Measurements from ENCODE around the gene SEC22C. TPM values are rescaled to one million over a fixed set of nuclear protein-coding genes. Genes with fewer than 3 reads are reported as not detected.
"Not testable (repeated sequence)": the region's sequence is repeated elsewhere in the genome, so short reads cannot be mapped to it uniquely, and the experiment has no call there.

Gene SEC22C, protein sequence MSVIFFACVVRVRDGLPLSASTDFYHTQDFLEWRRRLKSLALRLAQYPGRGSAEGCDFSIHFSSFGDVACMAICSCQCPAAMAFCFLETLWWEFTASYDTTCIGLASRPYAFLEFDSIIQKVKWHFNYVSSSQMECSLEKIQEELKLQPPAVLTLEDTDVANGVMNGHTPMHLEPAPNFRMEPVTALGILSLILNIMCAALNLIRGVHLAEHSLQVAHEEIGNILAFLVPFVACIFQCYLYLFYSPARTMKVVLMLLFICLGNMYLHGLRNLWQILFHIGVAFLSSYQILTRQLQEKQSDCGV
- total RNA-seq: 82.0 and 89.5 TPM in 2 replicates

DNA sequence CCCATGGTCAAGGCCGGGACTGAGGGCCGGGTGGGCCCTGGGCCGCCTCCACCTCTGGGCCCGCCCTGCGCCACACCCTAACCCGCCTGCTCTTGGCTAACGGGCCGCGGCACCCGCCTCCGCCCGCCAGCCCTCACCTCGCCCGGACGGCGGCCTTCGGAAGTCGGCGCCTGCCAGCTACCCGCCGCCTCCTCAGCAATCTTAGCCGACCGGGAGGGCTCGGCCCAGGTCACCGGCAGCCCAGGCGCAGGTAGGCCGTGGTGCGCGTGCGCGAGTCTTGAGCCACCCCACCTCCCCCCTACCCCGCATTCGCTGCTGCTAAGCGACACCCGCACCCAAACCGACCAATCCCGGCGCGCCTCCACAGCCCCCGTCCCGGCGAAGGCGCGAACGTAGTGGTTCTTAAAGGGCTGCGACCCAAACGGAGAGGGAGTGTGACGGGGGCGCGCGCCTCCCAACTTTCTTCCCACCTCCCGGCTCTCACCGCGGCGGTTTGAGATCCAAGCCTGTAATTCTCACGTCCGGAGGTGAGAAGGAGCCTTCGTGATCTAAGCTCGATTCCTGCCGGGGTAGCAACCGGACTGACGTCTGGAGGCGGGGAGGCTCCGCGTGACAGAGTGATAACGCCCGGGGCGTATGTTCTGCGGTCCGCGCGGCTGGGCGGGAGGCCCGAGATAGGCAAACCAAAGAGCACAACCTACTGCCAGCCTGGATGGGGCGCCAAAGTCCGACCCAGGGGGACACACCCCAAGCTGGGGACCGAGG, at the start of gene SEC22C:
Gene SEC22C, minus strand, starts transcription at position 259 of the 765 bp plus-strand sequence. CDS start 12,921 bp downstream, outside the sequence.
- peak; percentile 72 to 95 for DNase-seq (ENCODE audit: low read depth in 2 of 2)

DNA sequence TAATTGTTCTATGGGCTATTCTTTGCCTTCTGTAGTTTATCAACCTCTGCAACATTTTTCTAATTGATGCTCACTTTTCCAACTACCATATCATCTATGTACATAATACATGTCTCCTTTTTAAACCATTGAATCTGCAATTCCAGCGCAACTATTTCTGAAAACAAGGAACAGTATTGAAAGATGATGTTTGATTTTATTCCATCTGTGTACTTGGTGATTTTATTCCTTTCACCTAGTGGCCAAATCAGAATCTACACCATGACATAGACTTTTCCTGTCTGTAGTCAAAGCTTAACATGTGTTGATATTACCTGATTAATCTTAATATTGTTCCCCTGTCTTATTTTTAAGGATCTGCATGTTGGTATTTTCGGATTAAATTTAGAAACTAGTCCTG, 31.7 kb upstream of the SEC22C start:
- peak; percentile 36 to 38 for DNase-seq (ENCODE audit: low read depth in 2 of 2)

DNA sequence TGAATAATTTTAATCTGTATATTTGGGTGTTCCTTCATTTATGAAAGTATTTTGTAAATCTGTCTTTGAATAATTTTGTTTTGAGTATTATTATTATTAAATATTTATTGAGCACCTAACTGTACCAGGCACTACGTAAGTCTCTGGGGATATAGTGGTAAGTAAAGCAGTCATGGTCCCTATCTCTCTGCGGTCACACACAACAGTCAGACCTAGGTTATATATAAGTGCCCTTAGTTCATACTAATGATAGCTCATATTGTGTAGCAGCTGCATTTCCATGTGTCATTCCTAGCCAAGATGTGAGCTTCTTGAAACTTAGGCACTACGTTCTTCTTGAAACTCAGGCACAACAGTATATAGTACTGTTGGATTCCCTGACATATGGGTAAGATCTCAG, 31.2 kb upstream of the SEC22C start:
- DNase-seq (ENCODE audit: low read depth in 2 of 2): no peak

DNA sequence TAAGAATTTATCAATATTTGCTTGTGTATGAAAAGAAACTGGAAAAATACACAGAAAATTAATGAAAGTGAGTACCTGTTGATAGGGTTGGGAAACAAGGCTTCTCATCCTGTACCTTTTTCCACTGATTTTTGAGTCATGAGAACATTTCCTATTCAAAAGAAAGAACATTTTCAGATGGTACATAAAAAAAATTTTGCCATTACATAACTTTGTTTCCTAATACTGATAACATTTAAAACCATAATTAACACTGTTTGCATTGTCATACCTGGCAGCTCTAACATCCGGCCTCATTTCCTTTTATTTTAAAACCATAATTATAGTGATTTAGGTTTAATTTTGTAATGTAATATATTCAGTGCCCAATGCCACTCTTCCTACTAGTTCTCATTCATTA, 30.4 kb upstream of the SEC22C start:
- DNase-seq (ENCODE audit: low read depth in 2 of 2): peak in 1 of 2 donors; percentile 51

DNA sequence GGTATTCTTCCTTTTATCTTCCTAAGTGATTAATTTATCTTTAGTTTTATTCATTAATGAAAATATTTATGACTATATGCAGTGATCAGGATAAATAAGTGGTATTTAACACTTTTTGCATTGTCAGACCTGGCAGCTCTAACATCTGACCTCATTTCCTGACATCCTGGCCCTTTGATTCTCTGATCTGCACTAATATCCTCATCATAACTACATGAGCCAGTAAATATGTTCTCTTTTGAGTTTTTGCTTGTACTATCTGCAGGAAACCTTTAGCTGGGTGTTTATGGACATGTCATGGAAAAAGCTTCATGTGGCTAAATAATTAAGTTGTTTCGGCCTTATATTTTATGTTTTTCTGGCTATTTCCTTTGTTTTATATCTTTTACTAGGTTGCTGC, 29.2 kb upstream of the SEC22C start:
- DNase-seq (ENCODE audit: low read depth in 2 of 2): peak; percentile 70 to 85

DNA sequence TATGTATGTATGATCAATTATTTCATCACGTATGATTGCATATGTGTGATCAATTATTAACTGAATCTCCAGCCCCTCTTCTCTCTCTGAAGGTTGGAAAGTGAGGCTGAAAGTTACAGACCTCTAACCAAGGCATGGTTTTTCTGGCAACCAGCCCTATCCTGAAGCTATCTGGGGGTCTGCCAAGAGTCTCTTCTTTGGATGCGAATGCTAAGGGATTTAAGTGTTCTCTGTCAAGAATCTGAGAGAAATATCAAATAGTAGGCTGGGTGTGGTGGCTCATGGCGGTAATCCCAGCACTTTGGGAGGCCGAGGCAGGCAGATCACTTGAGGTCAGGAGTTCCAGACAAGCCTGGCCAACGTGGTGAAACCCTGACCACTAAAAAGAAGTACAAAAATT, 26.8 kb upstream of the SEC22C start:
- no peak for DNase-seq (ENCODE audit: low read depth in 2 of 2)

DNA sequence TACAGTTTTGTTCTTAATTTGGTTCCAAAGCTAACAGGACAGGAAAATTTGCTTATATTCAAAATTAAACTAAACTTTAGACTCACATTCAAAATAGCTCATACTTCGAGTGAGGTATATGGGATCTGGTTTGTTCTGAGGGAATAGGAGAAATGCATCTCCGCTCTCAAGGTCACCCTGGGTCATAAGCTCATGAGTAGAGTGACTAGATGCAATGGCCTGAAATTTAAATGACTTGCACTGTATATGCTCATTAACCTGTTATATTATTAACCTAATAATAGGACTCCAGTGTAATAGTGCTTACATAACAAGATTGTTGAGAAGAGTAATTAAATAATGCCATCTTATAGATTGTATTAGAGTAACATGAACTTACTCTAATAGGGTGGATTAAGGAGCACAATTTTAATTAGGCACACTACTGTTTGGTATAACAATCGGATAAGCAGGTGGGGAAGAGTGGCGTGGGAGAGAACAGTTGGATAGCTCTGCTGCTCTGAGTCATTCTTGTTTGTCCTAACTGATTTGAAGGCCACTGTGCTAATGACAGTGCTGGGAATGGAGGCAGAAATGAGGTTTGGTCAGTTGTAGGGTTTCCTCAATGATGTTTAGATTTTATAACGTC, 23.9 kb upstream of the SEC22C start:
- DNase-seq (ENCODE audit: low read depth in 2 of 2): peak; percentile 55 to 82

DNA sequence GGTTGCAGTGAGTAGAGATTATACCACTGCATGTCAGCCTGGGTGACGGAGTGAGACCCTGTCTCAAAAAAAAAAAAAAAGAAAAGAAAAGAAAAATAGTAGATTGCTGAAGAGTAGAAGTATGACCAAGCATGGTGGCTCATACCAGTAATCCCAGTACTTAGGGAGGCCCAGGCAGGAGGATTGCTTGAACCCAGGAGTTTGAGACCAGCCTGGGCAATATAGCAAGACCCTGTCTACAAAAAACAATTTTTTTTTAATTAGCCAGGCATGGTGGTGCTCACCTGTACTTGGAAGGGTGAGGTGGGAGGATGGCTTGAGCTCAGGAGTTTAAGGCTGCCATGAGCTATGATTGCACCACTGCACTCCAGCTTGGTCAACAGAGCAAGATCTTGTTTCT, 21.2 kb upstream of the SEC22C start:
- DNase-seq (ENCODE audit: low read depth in 2 of 2): no peak

DNA sequence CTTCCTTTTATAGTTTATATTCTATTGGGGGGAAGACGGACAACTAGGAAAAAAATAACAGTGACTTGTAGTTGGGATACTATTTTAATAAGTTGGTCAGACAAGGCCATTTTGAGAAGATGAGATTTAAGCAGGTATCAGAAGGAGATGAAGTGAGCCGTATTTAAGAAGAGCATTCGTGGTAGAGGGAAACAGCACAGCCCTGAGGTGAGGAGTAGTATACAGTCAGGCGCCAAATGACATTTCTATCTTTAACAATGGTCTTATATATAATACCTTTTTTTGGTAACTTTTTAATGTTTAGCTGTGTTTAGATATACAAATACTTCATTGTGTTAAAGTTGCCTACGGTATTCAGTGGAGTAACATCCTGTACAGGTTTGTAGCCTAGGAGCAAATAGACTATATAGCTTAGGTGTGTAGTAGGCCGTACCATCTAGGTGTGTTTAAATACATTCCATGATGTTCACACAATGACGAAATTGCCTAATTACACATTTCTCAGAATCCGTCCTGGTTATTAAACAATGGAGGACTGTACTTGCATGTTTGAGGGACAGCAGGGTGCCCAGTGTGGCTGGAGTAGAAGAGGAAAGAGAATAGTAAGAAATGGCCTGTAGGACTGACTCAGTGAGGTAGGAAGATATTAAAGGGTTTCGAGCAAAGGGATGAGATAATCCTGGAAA, 20.3 kb upstream of the SEC22C start:
- peak in 1 of 2 donors; percentile 51 for DNase-seq (ENCODE audit: low read depth in 2 of 2)

DNA sequence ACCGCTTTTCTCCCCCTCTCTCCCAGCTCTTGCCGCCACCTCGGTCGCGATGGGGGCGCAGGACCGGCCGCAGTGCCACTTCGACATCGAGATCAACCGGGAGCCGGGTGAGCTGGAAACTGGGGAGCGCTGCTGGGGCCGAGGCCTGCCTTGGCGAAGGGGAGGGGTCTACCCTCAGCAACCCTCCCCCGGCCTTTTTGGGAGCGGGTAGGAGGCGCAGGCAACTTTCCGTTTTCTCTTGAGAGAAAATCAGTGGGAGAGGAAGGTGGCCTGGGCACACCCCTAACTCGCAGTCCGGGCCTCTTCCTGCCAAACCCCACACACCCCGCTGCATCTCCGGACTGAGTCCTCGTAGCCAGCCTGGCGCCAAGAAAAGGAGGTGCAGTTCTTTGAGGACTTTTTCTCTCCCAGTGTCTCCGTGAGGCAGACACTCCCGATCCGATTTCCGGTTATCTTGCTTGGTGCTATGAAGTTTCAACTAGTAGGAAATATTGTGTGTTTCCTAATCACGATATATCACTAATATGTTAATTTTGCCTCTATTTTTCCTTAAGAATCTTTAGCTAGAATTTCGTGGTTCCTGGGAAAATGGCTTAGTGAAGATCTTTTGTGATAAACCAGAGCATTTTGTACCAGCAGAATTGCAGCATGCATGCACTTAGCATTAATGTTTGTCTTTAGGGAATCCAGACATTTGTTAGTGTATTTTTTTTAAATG, 19.4 kb upstream of the SEC22C start:
- peak in 1 of 2 donors; percentile 68 for DNase-seq (ENCODE audit: low read depth in 2 of 2)

DNA sequence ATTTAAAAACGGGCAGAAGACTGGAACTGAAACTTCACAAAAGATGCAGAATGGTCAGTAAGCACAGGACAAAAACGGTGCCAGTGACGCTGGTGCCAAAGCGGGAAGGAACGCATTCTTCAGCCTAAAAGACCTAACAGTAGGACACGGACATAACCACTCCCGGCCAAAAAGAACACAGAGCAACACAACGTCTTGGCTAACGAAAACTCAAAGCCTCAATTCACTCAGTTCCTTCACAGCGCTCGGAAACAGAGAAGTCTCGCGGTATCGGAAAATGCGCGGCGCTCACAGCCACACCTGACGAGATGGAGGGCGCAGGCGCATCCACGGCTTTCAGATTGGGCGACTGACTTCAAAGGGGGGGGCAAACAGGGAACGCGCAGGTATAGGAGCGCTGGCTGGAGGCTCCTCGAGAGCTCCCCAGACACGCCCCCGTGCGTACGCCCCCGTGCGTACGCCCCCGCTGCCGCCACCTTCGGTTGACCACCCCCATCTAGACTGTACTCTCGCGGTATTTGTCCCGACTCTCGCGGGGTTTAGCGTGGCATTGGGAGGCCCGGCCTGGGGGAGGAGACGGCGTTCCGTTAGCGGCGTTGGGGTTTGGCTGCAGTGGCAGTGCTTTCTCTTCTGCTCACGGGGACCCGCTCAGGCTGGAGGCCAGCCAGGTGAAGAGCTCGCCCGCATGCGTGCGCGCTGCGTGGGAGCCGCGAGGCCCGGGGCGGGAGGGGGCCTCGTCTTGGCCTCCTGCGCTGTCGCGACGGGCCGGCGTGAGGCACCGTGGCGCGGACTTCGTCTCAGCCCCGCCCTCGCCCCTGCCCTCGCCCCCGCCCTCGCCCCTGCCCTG, 18.6 kb upstream of the SEC22C start, which contains the start of gene NKTR:
Gene NKTR, plus strand, starts transcription at position 576 of the 847 bp plus-strand sequence. CDS start 321 bp downstream, outside the sequence.
- DNase-seq (ENCODE audit: low read depth in 2 of 2): peak; percentile 98 to 99

DNA sequence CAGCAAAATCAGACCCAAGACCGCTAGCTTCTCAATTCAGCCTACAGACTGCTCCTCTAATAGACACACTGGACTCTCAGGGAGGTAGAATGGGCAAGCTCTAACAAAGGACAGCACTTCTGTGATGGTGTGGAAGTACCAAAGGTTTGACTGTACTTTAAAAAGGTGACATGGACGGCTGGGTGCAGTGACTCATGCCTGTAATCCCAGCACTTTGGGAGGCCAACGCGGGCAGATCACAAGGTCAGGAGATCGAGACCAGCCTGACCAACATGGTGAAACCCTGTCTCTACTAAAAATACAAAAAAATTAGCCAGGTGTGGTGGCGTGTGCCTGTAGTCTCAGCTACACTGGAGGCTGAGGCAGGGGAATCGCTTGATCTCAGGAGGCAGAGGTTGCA, 15.3 kb upstream of the SEC22C start:
- DNase-seq (ENCODE audit: low read depth in 2 of 2): not testable (repeated sequence)

DNA sequence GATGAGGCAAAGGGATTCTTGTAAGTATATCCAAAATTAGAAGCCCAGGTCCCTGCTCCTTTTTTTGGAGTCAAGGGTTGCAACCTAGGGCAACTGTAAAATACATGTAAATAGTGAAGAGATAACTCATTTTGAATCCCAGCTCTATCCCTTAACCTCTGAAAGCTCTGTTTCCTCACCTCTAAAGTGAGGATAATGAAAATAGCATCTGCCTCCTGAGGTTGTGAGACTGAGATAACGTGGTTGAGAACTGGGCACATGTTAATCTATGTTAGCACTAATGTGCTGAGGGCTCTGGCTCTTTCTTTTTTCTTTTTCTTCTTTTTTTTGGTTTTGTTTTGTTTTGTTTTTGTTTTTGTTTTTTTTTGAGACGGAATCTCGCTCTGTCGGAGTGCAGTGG, 13.9 kb upstream of the SEC22C start:
- DNase-seq (ENCODE audit: low read depth in 2 of 2): no peak

DNA sequence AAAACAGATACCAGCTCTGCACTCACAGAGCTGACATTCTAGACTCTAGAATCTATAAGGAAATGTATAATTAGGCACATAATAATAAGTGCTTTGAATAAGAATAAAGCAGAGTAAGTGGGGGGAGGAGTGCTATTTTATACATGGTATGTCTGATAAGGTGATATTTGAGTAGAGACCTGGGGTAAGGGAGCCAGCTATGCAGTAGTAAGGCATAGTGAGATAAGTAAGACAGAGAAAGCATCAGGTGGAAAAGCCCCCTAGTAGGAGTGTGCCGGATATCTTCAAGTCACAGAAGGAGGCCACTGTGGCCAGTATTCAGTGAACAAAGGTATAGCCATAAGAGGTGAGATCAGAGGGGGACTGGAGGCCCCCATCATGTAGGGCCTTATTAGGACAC, 11.9 kb upstream of the SEC22C start:
- no peak for DNase-seq (ENCODE audit: low read depth in 2 of 2)

DNA sequence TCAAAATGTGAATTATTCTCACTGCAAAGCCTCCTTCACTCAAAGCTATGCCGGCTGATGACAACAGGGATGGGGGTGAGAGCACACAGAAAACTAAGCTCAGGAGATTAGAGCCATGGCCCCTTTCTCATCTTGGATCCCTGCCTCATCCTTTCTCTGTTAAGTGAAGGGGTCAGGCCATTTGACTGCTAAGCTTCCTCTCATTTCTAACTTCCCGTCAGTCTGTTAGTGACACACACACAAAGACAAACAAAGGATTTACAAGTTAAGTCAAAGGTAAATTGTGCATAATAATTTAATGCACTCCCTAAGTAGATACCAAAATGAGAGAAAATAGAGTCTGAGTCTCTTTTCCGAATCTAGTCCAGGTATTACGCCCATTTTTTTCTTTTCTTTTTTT, 10.0 kb upstream of the SEC22C start:
- peak in 1 of 2 donors; percentile 61 for DNase-seq (ENCODE audit: low read depth in 2 of 2)

DNA sequence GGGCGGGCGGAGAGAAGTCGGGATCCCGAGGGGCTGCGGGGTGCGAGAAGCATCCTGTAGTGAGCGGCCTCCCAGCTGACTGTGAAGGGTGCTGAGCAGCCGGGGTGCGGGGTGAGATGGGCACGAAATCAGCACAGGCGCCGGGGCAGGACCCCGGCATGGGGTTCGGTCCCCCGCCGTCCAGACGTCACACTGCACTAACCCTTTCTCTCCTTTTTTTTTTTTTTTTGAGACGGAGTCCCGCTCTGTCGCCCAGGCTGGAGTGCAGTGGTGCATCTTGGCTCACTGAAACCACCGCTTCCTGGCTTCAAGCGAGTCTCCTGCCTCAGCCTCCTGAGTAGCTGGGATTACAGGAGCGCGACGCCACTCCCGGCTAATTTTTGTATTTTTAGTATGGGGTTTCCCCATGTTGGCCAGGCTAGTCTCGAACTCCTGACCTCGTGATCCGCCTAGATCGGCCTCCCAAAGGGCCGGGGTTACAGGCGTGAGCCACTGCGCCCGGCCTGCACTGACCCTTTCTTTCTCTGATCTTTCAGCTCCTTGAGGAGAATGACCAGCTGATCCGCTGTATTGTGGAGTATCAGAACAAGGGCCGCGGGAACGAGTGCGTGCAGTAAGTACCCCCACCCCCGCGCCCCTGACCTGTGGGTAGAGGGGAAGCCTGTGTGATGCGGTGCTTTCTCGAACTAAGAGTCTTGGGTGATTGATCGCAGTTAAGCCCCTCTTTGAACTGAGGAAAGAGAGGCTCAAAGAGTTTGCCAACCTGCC, 9.4 kb upstream of the SEC22C start:
- DNase-seq (ENCODE audit: low read depth in 2 of 2): peak in 1 of 2 donors; percentile 23

DNA sequence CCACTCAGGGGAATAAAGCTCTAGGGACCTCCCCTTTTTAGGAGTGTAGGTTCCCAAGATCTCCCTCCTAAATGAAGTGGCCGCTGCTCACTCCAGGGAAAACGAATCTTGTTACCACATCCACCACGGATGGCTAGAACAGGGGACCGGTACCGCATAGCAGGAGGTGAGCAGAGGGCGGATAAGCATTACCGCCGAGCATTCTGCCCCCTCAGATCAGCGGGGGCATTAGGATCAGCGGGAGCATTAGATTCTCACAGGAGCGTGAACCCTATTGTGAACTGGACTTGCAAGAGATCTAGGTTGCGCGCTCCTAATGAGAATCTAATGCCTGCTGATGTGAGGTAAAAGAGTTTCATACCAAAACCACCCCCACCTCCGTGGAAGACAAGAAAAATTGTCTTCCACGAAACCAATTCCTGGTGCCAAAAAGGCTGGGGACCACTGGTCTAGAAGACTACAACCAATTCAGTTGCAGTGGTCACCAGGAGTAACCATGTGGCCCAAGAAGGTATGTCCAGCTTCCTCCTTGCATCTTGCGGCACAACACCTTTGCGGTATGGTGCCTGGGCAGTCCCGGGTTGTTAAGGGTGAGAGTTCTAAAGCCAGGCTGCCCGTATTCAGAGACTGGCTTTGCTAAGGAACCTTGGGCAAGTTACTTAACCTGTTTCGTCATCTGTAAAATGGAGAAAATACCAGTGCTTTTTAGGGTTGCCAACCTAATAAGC, 7.8 kb upstream of the SEC22C start:
- DNase-seq (ENCODE audit: low read depth in 2 of 2): no peak

DNA sequence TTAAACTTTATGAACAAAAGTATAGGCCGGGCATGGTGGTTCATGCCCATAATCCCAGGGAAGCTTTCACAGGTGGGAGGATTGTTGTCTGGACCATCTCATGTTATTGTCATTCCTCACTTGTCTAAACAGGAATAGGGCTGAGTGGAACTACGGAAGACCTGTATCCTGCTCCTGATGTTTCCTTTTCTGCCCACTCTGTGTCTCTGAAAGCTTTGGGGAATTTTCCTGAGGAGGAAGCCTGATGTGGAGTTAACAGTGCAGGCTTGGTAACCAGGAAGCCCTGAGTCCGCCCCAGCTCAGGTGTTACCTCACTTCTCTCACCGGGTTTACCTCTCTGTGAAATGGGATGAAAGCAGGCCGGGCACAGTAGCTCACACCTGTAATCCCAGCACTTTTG, 6.9 kb upstream of the SEC22C start:
- DNase-seq (ENCODE audit: low read depth in 2 of 2): peak in 1 of 2 donors; percentile 24
